ENCODE results near the gene PFKP. TPM values are rescaled to one million over a fixed set of nuclear protein-coding genes. Genes with fewer than 3 reads are reported as not detected.
A peak's percentile ranks its signal among the peaks of the same experiment; 100 is the strongest.

The PFKP gene
- total RNA-seq, 1 donor from 2014 or later = 196 TPM

- TF ChIP-seq CTCF (IDR thresholded peaks at IDR 0.05; ENCODE audit: insufficient read depth, low read length, severe bottlenecking) = no peak
- FAIRE-seq = no peak
- peaks cover 4% of the 10 kb centered on the region for H3K36me3 ChIP-seq (ENCODE audit: control insufficient read depth, insufficient read depth, low read length)
These were observed 26.6 kb downstream of the PFKP start for GRCh38 chr10:3093996-3094395.

GRCh38 chr10:3094609-3095036 lies 27.3 kb downstream of the PFKP start:
- H3K4me3 ChIP-seq (ENCODE audit: low read depth, low read length) = no peak overlapping the region

More at GRCh38 chr10:3093996-3094395, 26.6 kb downstream of the PFKP start:
- H3K27me3 ChIP-seq (ENCODE audit: control insufficient read depth, insufficient read depth, low read length) = no peaks in the 10 kb centered on the region
- H3K4me3 ChIP-seq (ENCODE audit: low read depth, low read length) = no peak overlapping the region
- DNase-seq (ENCODE audit: low read depth) = no peak

GRCh38 chr10:3095373-3096139 lies 28.2 kb downstream of the PFKP start:
- no peak overlapping the region for H3K4me3 ChIP-seq (ENCODE audit: low read depth, low read length)
- DNase-seq (ENCODE audit: low read depth) (peak; percentile 100), FAIRE-seq (no peak)
- H3K27me3 ChIP-seq (ENCODE audit: control insufficient read depth, insufficient read depth, low read length) = no peaks in the 10 kb centered on the region
- peaks cover 8% of the 10 kb centered on the region for H3K36me3 ChIP-seq (ENCODE audit: control insufficient read depth, insufficient read depth, low read length)
- TF ChIP-seq CTCF (IDR thresholded peaks at IDR 0.05; ENCODE audit: insufficient read depth, low read length, severe bottlenecking) = no peak

More at GRCh38 chr10:3094609-3095036, 27.3 kb downstream of the PFKP start:
- TF ChIP-seq CTCF (IDR thresholded peaks at IDR 0.05; ENCODE audit: insufficient read depth, low read length, severe bottlenecking) = no peak
- FAIRE-seq = no peak
- Histone ChIP-seq H3K27me3 (ENCODE audit: control insufficient read depth, insufficient read depth, low read length) (no peaks in the 10 kb centered on the region), H3K36me3 (ENCODE audit: control insufficient read depth, insufficient read depth, low read length) (peaks cover 4% of the 10 kb centered on the region)
- DNase-seq (ENCODE audit: low read depth) = no peak

- peaks cover 11% of the 10 kb centered on the region for H3K36me3 ChIP-seq (ENCODE audit: control insufficient read depth, insufficient read depth, low read length)
- no peak overlapping the region for H3K4me3 ChIP-seq (ENCODE audit: low read depth, low read length)
- no peak for TF ChIP-seq CTCF (IDR thresholded peaks at IDR 0.05; ENCODE audit: insufficient read depth, low read length, severe bottlenecking)
- FAIRE-seq = no peak
- DNase-seq (ENCODE audit: low read depth) = no peak
- no peaks in the 10 kb centered on the region for H3K27me3 ChIP-seq (ENCODE audit: control insufficient read depth, insufficient read depth, low read length)
These were observed 28.8 kb downstream of the PFKP start for GRCh38 chr10:3096149-3096548.

- Histone ChIP-seq H3K36me3 (ENCODE audit: control insufficient read depth, insufficient read depth, low read length) (peaks cover 16% of the 10 kb centered on the region), H3K4me3 (ENCODE audit: low read depth, low read length) (no peak overlapping the region), H3K27me3 (ENCODE audit: control insufficient read depth, insufficient read depth, low read length) (no peaks in the 10 kb centered on the region)
- no peak for TF ChIP-seq CTCF (IDR thresholded peaks at IDR 0.05; ENCODE audit: insufficient read depth, low read length, severe bottlenecking)
- FAIRE-seq = no peak
- no peak for DNase-seq (ENCODE audit: low read depth)
These were observed 29.8 kb downstream of the PFKP start for GRCh38 chr10:3097160-3097559.
